Chondrocyte (in vitro differentiated cells): Measurements from ENCODE around the gene RGS6. TPM values are rescaled to one million over a fixed set of nuclear protein-coding genes. Genes with fewer than 3 reads are reported as not detected.

Experiments used
- DNase-seq: peaks from one replicate; pipeline ENCODE4 v3.0.0; 2021; ENCODE audit warnings: mixed read lengths, low spot score
- H3K27ac Mint-ChIP-seq: one replicate; pipeline ENCODE4 v1.8.0; 2021; ENCODE audit warnings: mild to moderate bottlenecking, moderate library complexity, mixed read lengths; ENCODE audit not compliant: unreplicated experiment
- H3K27me3 Mint-ChIP-seq: 2 replicates; pipeline ENCODE4 v1.8.0; 2021; ENCODE audit warnings: low read depth, mixed read lengths
- H3K36me3 Mint-ChIP-seq: 2 replicates; pipeline ENCODE4 v1.8.0; 2021; ENCODE audit warnings: low read depth, mixed read lengths
- H3K4me1 Mint-ChIP-seq: 2 replicates; pipeline ENCODE4 v1.8.0; 2021; ENCODE audit warnings: low read depth, mild to moderate bottlenecking, mixed read lengths
- H3K4me3 Mint-ChIP-seq: one replicate; pipeline ENCODE4 v1.8.0; 2021; ENCODE audit warnings: mild to moderate bottlenecking, moderate library complexity, mixed read lengths; ENCODE audit not compliant: unreplicated experiment
- H3K9me3 Mint-ChIP-seq: 2 replicates; pipeline ENCODE4 v1.8.0; 2021; ENCODE audit warnings: low read depth, mixed read lengths
- CTCF ChIP-seq: fragments of 200-600 bp; sonication (generic); IDR thresholded peaks from 2 replicates; pipeline ENCODE4 v1.5.0; 2021; ENCODE audit warnings: antibody characterized with exemption, mild to moderate bottlenecking, moderate library complexity
- total RNA-seq: library from RNA; stranded (reverse); gene quantifications from 3 replicates; pipeline ENCODE4 v1.2.1, GENCODE V29; 2021

Gene RGS6
- total RNA-seq, 1 donor from 2014 or later = 0.12 TPM

DNA sequence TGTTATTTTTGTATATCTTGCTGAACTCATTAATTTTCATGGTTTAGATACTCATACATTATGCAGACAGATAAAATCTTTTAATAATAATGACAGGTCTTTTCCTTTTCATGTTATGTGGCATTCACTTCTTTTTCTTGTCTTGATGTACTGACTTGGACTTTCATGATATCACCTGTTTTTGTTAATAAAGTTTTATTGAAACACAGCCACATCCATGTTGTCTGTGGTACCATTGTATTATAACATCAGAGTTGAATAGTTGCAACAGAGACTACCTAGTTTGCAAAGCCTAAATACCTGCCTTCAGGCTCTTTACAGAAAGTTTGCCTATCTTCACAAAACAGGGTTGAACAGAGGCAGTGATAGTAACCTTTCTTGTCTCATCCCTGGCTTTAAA is 85.1 kb downstream of the RGS6 start:
- TF ChIP-seq CTCF = no peak
- peaks cover 9% of the 10 kb centered on the region for H3K27me3 Mint-ChIP-seq
- H3K27ac Mint-ChIP-seq = no peak overlapping the region
- H3K36me3 Mint-ChIP-seq = no peaks in the 10 kb centered on the region
- H3K4me1 Mint-ChIP-seq = no peaks in the 10 kb centered on the region
- no peak overlapping the region for H3K4me3 Mint-ChIP-seq
- H3K9me3 Mint-ChIP-seq = peaks cover 4% of the 10 kb centered on the region
- no peak for DNase-seq

DNA sequence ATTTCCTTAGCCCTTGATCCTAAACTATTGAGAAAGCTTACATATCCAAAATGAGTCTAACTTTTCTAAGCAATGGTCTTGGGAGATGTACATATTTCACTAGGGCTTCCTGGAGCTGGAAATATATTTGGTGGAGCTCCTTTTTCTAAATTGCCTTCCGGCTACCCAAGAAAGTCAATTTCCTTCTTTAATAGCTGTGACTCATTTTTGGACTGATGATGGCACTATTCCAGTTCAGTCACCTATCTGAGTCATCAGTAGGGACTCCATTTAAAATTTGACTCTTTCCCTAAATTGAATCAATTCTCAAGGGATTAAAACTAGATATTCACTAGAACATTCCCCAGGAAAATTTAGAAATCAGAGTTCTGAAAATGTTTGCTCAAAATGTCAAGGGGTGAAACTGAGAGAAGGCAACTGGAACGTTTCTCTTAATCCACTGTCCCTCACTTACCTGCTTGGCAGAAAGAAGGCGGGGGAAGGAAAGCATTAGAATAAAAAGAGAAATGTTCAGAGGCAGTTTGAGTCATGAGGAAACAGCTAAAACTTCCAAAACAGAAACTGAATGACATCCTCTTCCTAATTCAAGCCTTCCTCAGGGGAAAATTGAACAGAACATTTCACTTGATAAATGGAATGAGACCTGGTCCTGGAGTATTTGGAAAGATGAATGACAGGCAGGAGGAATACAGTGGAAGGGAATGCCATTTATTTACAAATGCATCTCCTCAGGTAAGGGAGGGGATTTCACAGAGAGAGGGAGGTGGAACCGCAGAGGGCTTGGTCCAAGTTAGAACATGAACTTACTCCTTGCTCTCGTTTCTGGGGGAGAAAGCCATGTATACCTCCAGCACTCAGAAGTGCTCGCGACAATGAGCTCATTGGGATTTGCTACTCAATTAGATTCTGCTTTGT is 91.2 kb downstream of the RGS6 start:
- H3K27ac Mint-ChIP-seq = no peak overlapping the region
- H3K4me3 Mint-ChIP-seq = no peak overlapping the region
- H3K9me3 Mint-ChIP-seq = no peaks in the 10 kb centered on the region
- no peak for TF ChIP-seq CTCF
- H3K4me1 Mint-ChIP-seq = no peaks in the 10 kb centered on the region
- no peak for DNase-seq
- H3K27me3 Mint-ChIP-seq = peaks cover 10% of the 10 kb centered on the region
- no peaks in the 10 kb centered on the region for H3K36me3 Mint-ChIP-seq

GRCh38 chr14:72024043-72024407 is 91.8 kb downstream of the RGS6 start:
- no peak overlapping the region for H3K27ac Mint-ChIP-seq
- DNase-seq = no peak
- TF ChIP-seq CTCF = peak; percentile 61
- no peak overlapping the region for H3K4me3 Mint-ChIP-seq
- no peaks in the 10 kb centered on the region for H3K9me3 Mint-ChIP-seq
- H3K27me3 Mint-ChIP-seq = peaks cover 10% of the 10 kb centered on the region
- no peaks in the 10 kb centered on the region for H3K4me1 Mint-ChIP-seq
- no peaks in the 10 kb centered on the region for H3K36me3 Mint-ChIP-seq

GRCh38 chr14:72024504-72024903 is 92.3 kb downstream of the RGS6 start:
- Mint-ChIP-seq H3K27me3 (peaks cover 7% of the 10 kb centered on the region), H3K27ac (no peak overlapping the region), H3K4me1 (no peaks in the 10 kb centered on the region), H3K9me3 (no peaks in the 10 kb centered on the region), H3K36me3 (no peaks in the 10 kb centered on the region), H3K4me3 (no peak overlapping the region)
- TF ChIP-seq CTCF = no peak
- no peak for DNase-seq

DNA sequence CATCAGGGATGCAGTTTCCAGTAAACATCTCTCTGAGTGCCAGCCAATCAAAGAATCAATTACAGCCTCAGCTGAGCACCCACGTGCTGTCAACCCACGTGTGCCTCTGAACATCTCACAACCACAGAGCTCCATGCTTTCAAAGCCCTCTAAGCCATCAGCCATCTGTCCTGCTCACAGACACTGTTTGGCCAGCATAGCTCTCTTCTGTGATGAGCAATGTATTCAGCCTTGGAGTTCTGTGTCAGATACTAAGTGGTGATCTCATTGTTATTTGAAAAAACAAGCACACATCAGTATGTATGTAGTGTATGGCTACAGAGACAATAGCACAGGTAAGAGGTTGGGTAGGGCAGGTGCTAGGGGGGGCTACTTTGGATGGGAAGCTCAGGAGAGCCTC is 94.3 kb downstream of the RGS6 start:
- Mint-ChIP-seq H3K27ac (no peak overlapping the region), H3K4me1 (no peaks in the 10 kb centered on the region), H3K27me3 (peaks cover 4% of the 10 kb centered on the region), H3K9me3 (peaks cover 6% of the 10 kb centered on the region), H3K4me3 (no peak overlapping the region), H3K36me3 (no peaks in the 10 kb centered on the region)
- no peak for DNase-seq
- TF ChIP-seq CTCF = no peak
